Left kidney (tissue), 2 donors: ENCODE data around the gene LRCH3. TPM values are rescaled to one million over a fixed set of nuclear protein-coding genes. Genes with fewer than 3 reads are reported as not detected.

Experiments used
- DNase-seq: peaks from one replicate; pipeline ENCODE4 v3.0.0-alpha.2; 2013
- polyA plus RNA-seq: library from polyadenylated mRNA; unstranded; fragments of 120-200 nt; gene quantifications from one replicate; pipeline ENCODE4 v1.2.1, GENCODE V29; 2013; ENCODE audit not compliant: insufficient read length

The LRCH3 gene
- polyA plus RNA-seq, 1 donor, result 60.8 TPM

GRCh38 chr3:197791892-197792647 lies 1.0 kb downstream of the LRCH3 start:
- DNase-seq, result peak; percentile 34

GRCh38 chr3:197793247-197793646 lies 2.2 kb downstream of the LRCH3 start:
- no peak for DNase-seq

GRCh38 chr3:197794115-197794514 lies 3.1 kb downstream of the LRCH3 start:
- no peak for DNase-seq

- no peak for DNase-seq
Observed at GRCh38 chr3:197795200-197795599, 4.1 kb downstream of the LRCH3 start.

GRCh38 chr3:197796087-197796486 lies 5.0 kb downstream of the LRCH3 start:
- no peak for DNase-seq

- DNase-seq, result no peak
Observed at GRCh38 chr3:197798863-197799262, 7.8 kb downstream of the LRCH3 start.

- DNase-seq, result no peak
Observed at GRCh38 chr3:197800379-197800778, 9.3 kb downstream of the LRCH3 start.

GRCh38 chr3:197801891-197802778 lies 11.1 kb downstream of the LRCH3 start:
- no peak for DNase-seq

GRCh38 chr3:197802779-197803459 lies 11.9 kb downstream of the LRCH3 start:
- DNase-seq, result no peak

- DNase-seq, result no peak
Observed at GRCh38 chr3:197804511-197804910, 13.5 kb downstream of the LRCH3 start.

- DNase-seq, result no peak
Observed at GRCh38 chr3:197807969-197808587, 17.0 kb downstream of the LRCH3 start.

- DNase-seq, result no peak
Observed at GRCh38 chr3:197809356-197810020, 18.4 kb downstream of the LRCH3 start.

- DNase-seq, result no peak
Observed at GRCh38 chr3:197810901-197811300, 19.8 kb downstream of the LRCH3 start.

- DNase-seq, result no peak
Observed at GRCh38 chr3:197811343-197811742, 20.3 kb downstream of the LRCH3 start.

- DNase-seq, result no peak
Observed at GRCh38 chr3:197814372-197814771, 23.3 kb downstream of the LRCH3 start.

GRCh38 chr3:197820550-197821335 lies 29.7 kb downstream of the LRCH3 start:
- no peak for DNase-seq

GRCh38 chr3:197829397-197830045 lies 38.5 kb downstream of the LRCH3 start:
- DNase-seq, result no peak

GRCh38 chr3:197830308-197830966 lies 39.4 kb downstream of the LRCH3 start:
- no peak for DNase-seq

- no peak for DNase-seq
Observed at GRCh38 chr3:197830967-197831313, 39.9 kb downstream of the LRCH3 start.
